A673 (cell line): Measurements from ENCODE around the gene FRS2. TPM values are rescaled to one million over a fixed set of nuclear protein-coding genes. Genes with fewer than 3 reads are reported as not detected.

Source experiments
- BruUV-seq: library from RNA; stranded (reverse); fragments of 400-500 nt; replicated peaks from 2 replicates; lab custom pipeline; 2021; lab: Mats Ljungman, UMichigan
- CTCF ChIA-PET: fragments of 300-600 bp; sonication (Branson Sonifier 250); formaldehyde crosslinking; loops from one replicate; lab custom pipeline; 2022; ENCODE audit warnings: antibody characterized with exemption; lab: Charles Lee
- POLR2A ChIA-PET: fragments of 300-600 bp; sonication (Branson Sonifier 250); formaldehyde crosslinking; loops from one replicate; lab custom pipeline; 2022; ENCODE audit warnings: antibody characterized with exemption; ENCODE audit not compliant: low non-redundant PET; lab: Charles Lee
- DNase-seq: peaks from one replicate; pipeline ENCODE4 v3.0.0-alpha.2; 2015; ENCODE audit warnings: low spot score
- H3K27ac ChIP-seq: fragments of 200-600 bp; sonication (generic); 2 replicates; pipeline ENCODE4 v1.5.1; 2016; ENCODE audit warnings: mixed run types, low read depth, mild to moderate bottlenecking, mixed read lengths, antibody characterized with exemption, low read length; ENCODE audit not compliant: poor library complexity, severe bottlenecking
- H3K27me3 ChIP-seq: fragments of 200-600 bp; sonication (generic); replicated peaks from 2 replicates; pipeline ENCODE4 v1.6.1; 2017; ENCODE audit warnings: mixed run types, low read depth, mild to moderate bottlenecking, mixed read lengths, antibody characterized with exemption, low read length; ENCODE audit not compliant: insufficient read depth, poor library complexity
- H3K36me3 ChIP-seq: fragments of 200-600 bp; sonication (generic); 2 replicates; pipeline ENCODE4 v1.6.1; 2016; ENCODE audit warnings: mixed run types, mild to moderate bottlenecking, mixed read lengths, antibody characterized with exemption, low read length; ENCODE audit not compliant: insufficient read depth, poor library complexity, severe bottlenecking
- H3K4me1 ChIP-seq: fragments of 200-600 bp; sonication (generic); 2 replicates; pipeline ENCODE4 v1.6.1; 2017; ENCODE audit warnings: mixed run types, mild to moderate bottlenecking, mixed read lengths, antibody characterized with exemption, low read length; ENCODE audit not compliant: insufficient read depth, poor library complexity, severe bottlenecking
- H3K4me3 ChIP-seq: fragments of 200-600 bp; sonication (generic); 2 replicates; pipeline ENCODE4 v1.5.1; 2016; ENCODE audit warnings: low read depth, mixed run types, mild to moderate bottlenecking, mixed read lengths, low read length; ENCODE audit not compliant: poor library complexity, severe bottlenecking
- H3K9me3 ChIP-seq: fragments of 200-600 bp; sonication (generic); 2 replicates; pipeline ENCODE4 v1.6.1; 2016; ENCODE audit warnings: mixed run types, low read depth, mild to moderate bottlenecking, mixed read lengths, antibody characterized with exemption, low read length; ENCODE audit not compliant: poor library complexity, severe bottlenecking
- CTCF ChIP-seq: fragments of 300-800, 200-600 bp; sonication (generic); conservative IDR thresholded peaks from 2 replicates; pipeline ENCODE4 v1.5.1; 2017; ENCODE audit warnings: low read depth, mild to moderate bottlenecking, antibody characterized with exemption, low read length, moderate library complexity, mixed read lengths
- EZH2 ChIP-seq: fragments of 200-600 bp; sonication (generic); IDR thresholded peaks from 2 replicates; pipeline ENCODE4 v1.6.1; 2017; ENCODE audit warnings: borderline replicate concordance, low read depth, mild to moderate bottlenecking, mixed read lengths, antibody characterized with exemption, low read length; ENCODE audit not compliant: poor library complexity, severe bottlenecking
- intact Hi-C: fragments of 100-400 bp; cut with micrococcal nuclease; formaldehyde crosslinking; loops from one replicate; pipeline ENCODE4 v1.10.0; 2022; ENCODE audit not compliant: unreplicated experiment
- total RNA-seq: library from RNA; stranded (reverse); gene quantifications from 2 replicates; pipeline ENCODE4 v1.2.3, GENCODE V29; 2021

FRS2 gene
- total RNA-seq, 1 experiment from 2014 or later = 34.5 TPM

- no TSS peak for BruUV-seq
- POLR2A ChIA-PET = no interaction called here
- no peak for DNase-seq
- intact Hi-C loops = no loop called here
- CTCF ChIA-PET = no interaction called here
- no peaks in the 10 kb centered on the region for H3K36me3 ChIP-seq
- H3K4me3 ChIP-seq = no peak overlapping the region
- H3K9me3 ChIP-seq = no peaks in the 10 kb centered on the region
- H3K27ac ChIP-seq = no peak overlapping the region
- TF ChIP-seq CTCF (no peak), EZH2 (no peak)
- H3K4me1 ChIP-seq = no peaks in the 10 kb centered on the region
- no peaks in the 10 kb centered on the region for H3K27me3 ChIP-seq
Observed at GRCh38 chr12:69437073-69437472, 33.1 kb upstream of the FRS2 start.

GRCh38 chr12:69438539-69438938 is 31.6 kb upstream of the FRS2 start:
- H3K4me3 ChIP-seq = no peak overlapping the region
- no peaks in the 10 kb centered on the region for H3K4me1 ChIP-seq
- BruUV-seq = no TSS peak
- H3K27me3 ChIP-seq = no peaks in the 10 kb centered on the region
- POLR2A ChIA-PET = no interaction called here
- no peak for DNase-seq
- no peak overlapping the region for H3K27ac ChIP-seq
- no peak for TF ChIP-seq CTCF
- TF ChIP-seq EZH2 = no peak
- no peaks in the 10 kb centered on the region for H3K9me3 ChIP-seq
- intact Hi-C loops = no loop called here
- no peaks in the 10 kb centered on the region for H3K36me3 ChIP-seq
- CTCF ChIA-PET = no interaction called here

- ChIA-PET POLR2A (no interaction called here), CTCF (no interaction called here)
- Histone ChIP-seq H3K9me3 (no peaks in the 10 kb centered on the region), H3K27me3 (no peaks in the 10 kb centered on the region), H3K27ac (no peak overlapping the region), H3K36me3 (no peaks in the 10 kb centered on the region), H3K4me1 (no peaks in the 10 kb centered on the region), H3K4me3 (no peak overlapping the region)
- TF ChIP-seq CTCF (no peak), EZH2 (no peak)
- intact Hi-C loops = no loop called here
- BruUV-seq = no TSS peak
- DNase-seq = no peak
Observed at GRCh38 chr12:69440016-69440415, 30.2 kb upstream of the FRS2 start.
